HCT116 (cell line): Measurements from ENCODE around the gene P3H3. TPM values are rescaled to one million over a fixed set of nuclear protein-coding genes. Genes with fewer than 3 reads are reported as not detected.

ENCODE experiments used
- ATAC-seq: fragments of 200-7000 bp; cut with Tn5 transposase; 2 replicates; pipeline ENCODE4 v1.9.1; 2020; ENCODE audit warnings: mild to moderate bottlenecking, moderate library complexity
- BruUV-seq: library from RNA; stranded (reverse); fragments of 400-500 nt; replicated peaks from 2 replicates; lab custom pipeline; 2021; lab: Mats Ljungman, UMichigan
- CTCF ChIA-PET: fragments of 300-600 bp; sonication (Branson Sonifier 250); formaldehyde crosslinking; loops from one replicate; lab custom pipeline; 2021; ENCODE audit warnings: antibody characterized with exemption; lab: Charles Lee
- POLR2A ChIA-PET: fragments of 300-600, 350-600 bp; sonication (Branson Sonifier 250); formaldehyde crosslinking; loops from one replicate; lab custom pipeline; 2021; ENCODE audit warnings: antibody characterized with exemption; lab: Charles Lee
- RAD21 ChIA-PET, 2 experiments: fragments of 300-600 bp; sonication (Branson Sonifier 250); formaldehyde crosslinking; loops; one replicate each; lab custom pipeline; 2023; ENCODE audit warnings: low total read pairs in 2 of 2; ENCODE audit not compliant: uncharacterized antibody in 2 of 2, unreplicated experiment in 2 of 2, low non-redundant PET in 1 of 2; lab: Charles Lee
- DNase-seq: peaks from one replicate; pipeline ENCODE4 v3.0.0-alpha.2; 2010; ENCODE audit warnings: low read depth, low spot score
- H2AFZ ChIP-seq: fragments of 200-600 bp; shearing (Covaris generic), sonication (generic); 2 replicates; pipeline ENCODE4 v1.6.1; 2017; ENCODE audit warnings: low read depth, mixed run types, mixed read lengths, antibody characterized with exemption, low read length; ENCODE audit not compliant: poor library complexity, severe bottlenecking
- H3K27ac ChIP-seq: 2 replicates; pipeline ENCODE4 v1.5.1; 2012; ENCODE audit warnings: low read depth, low read length
- H3K27me3 ChIP-seq: fragments of 200-600 bp; sonication (generic); 2 replicates; pipeline ENCODE4 v1.6.1; 2016; ENCODE audit warnings: mixed run types, low read length, mixed read lengths; ENCODE audit not compliant: insufficient read depth
- H3K36me3 ChIP-seq, 2 experiments: fragments of 200-500 bp in 1 of 2; fragments of 200-600 bp in 1 of 2; sonication (Bioruptor generic) in 1 of 2; sonication (generic) in 1 of 2; 2 replicates each; pipeline versions ENCODE4 v1.5.1 to v1.6.1; 2014 to 2016; ENCODE audit warnings: low read length in 2 of 2, inconsistent platforms in 1 of 2, mixed read lengths in 1 of 2, mixed run types in 1 of 2; ENCODE audit not compliant: insufficient read depth in 2 of 2, control insufficient read depth in 1 of 2
- H3K4me1 ChIP-seq, 2 experiments: fragments of 200-600 bp in 1 of 2; sonication (generic) in 1 of 2; 2 replicates each; pipeline versions ENCODE4 v1.5.1 to v1.6.1; 2012 to 2017; ENCODE audit warnings: low read length in 2 of 2, inconsistent platforms in 1 of 2, mild to moderate bottlenecking in 1 of 2, mixed read lengths in 1 of 2, mixed run types in 1 of 2, moderate library complexity in 1 of 2; ENCODE audit not compliant: insufficient read depth in 2 of 2, control insufficient read depth in 1 of 2
- H3K4me2 ChIP-seq: fragments of 200-600 bp; sonication (generic); 2 replicates; pipeline ENCODE4 v1.6.1; 2017; ENCODE audit warnings: mixed run types, low read length, mixed read lengths
- H3K4me3 ChIP-seq, 2 experiments: fragments of 200-600 bp in 1 of 2; sonication (generic) in 1 of 2; replicated peaks in 1 of 2; 2 replicates each; pipeline ENCODE4 v1.5.1; 2011 to 2016; ENCODE audit warnings: low read length in 2 of 2, control low read depth in 1 of 2, low read depth in 1 of 2, mild to moderate bottlenecking in 1 of 2, mixed read lengths in 1 of 2, mixed run types in 1 of 2
- H3K79me2 ChIP-seq: fragments of 200-600 bp; sonication (generic); 2 replicates; pipeline ENCODE4 v1.6.1; 2017; ENCODE audit warnings: mild to moderate bottlenecking, mixed run types, low read length, moderate library complexity, mixed read lengths; ENCODE audit not compliant: insufficient read depth
- H3K9ac ChIP-seq: fragments of 200-600 bp; sonication (generic); 2 replicates; pipeline ENCODE4 v1.6.1; 2016; ENCODE audit warnings: low read length, mixed read lengths
- H3K9me2 ChIP-seq: fragments of 200-600 bp; sonication (generic), shearing (Covaris generic); 2 replicates; pipeline ENCODE4 v1.6.1; 2017; ENCODE audit warnings: mixed run types, mild to moderate bottlenecking, moderate library complexity; ENCODE audit not compliant: insufficient read depth
- H3K9me3 ChIP-seq, 2 experiments: fragments of 200-500 bp in 1 of 2; fragments of 200-600 bp in 1 of 2; sonication (Bioruptor generic) in 1 of 2; sonication (generic) in 1 of 2; 2 replicates each; pipeline ENCODE4 v1.6.1; 2014 to 2017; ENCODE audit warnings: low read length in 2 of 2, mixed read lengths in 2 of 2, inconsistent platforms in 1 of 2, low read depth in 1 of 2, mild to moderate bottlenecking in 1 of 2, mixed run types in 1 of 2, moderate library complexity in 1 of 2; ENCODE audit not compliant: control insufficient read depth in 1 of 2, insufficient read depth in 1 of 2
- H4K20me1 ChIP-seq: fragments of 200-600 bp; sonication (generic), shearing (Covaris generic); 2 replicates; pipeline ENCODE4 v1.6.1; 2017; ENCODE audit warnings: mixed run types, mild to moderate bottlenecking, moderate library complexity; ENCODE audit not compliant: insufficient read depth
- CBX3 ChIP-seq: IDR thresholded peaks from 2 replicates; pipeline ENCODE4 v1.6.1; 2012; ENCODE audit warnings: low read depth
- CEBPB ChIP-seq: IDR thresholded peaks from 2 replicates; pipeline ENCODE4 v1.6.1; 2012; ENCODE audit warnings: low read depth
- ELF1 ChIP-seq: IDR thresholded peaks from 2 replicates; pipeline ENCODE4 v1.6.1; 2012; ENCODE audit warnings: low read depth, borderline replicate concordance
- EZH2 ChIP-seq: fragments of 200-600 bp; sonication (generic); IDR thresholded peaks from 2 replicates; pipeline ENCODE4 v1.6.1; 2017; ENCODE audit warnings: antibody characterized with exemption, mixed run types
- EZH2phosphoT487 ChIP-seq: fragments of 200-600 bp; IDR thresholded peaks from 2 replicates; pipeline ENCODE4 v1.6.1; 2018; ENCODE audit warnings: antibody characterized with exemption, borderline replicate concordance
- JUND ChIP-seq: IDR thresholded peaks from 2 replicates; pipeline ENCODE4 v1.6.1; 2012
- MAX ChIP-seq: IDR thresholded peaks from 2 replicates; pipeline ENCODE4 v1.6.1; 2012
- POLR2A ChIP-seq: IDR thresholded peaks from 2 replicates; pipeline ENCODE4 v1.7.0; 2011; ENCODE audit warnings: borderline replicate concordance; ENCODE audit not compliant: insufficient read depth, insufficient read length; ENCODE audit errors: extremely low read depth
- RAD21 ChIP-seq: IDR thresholded peaks from 2 replicates; pipeline ENCODE4 v1.6.1; 2012; ENCODE audit warnings: low read depth, mild to moderate bottlenecking
- SP1 ChIP-seq: IDR thresholded peaks from 2 replicates; pipeline ENCODE4 v1.6.1; 2012; ENCODE audit warnings: low read depth
- TCF7L2 ChIP-seq: IDR thresholded peaks from 2 replicates; pipeline ENCODE4 v1.7.0; 2011; ENCODE audit warnings: borderline replicate concordance, inconsistent platforms; ENCODE audit not compliant: insufficient read depth, insufficient read length; ENCODE audit errors: extremely low read depth
- YY1 ChIP-seq: IDR thresholded peaks from 2 replicates; pipeline ENCODE4 v1.6.1; 2011; ENCODE audit warnings: low read length, low read depth, moderate library complexity, mild to moderate bottlenecking; ENCODE audit not compliant: insufficient replicate concordance; ENCODE audit errors: extremely low read depth
- ZFX ChIP-seq: fragments of 450-650 bp; IDR thresholded peaks from 2 replicates; pipeline ENCODE4 v1.6.1; 2017
- intact Hi-C: fragments of 100-400 bp; cut with micrococcal nuclease; formaldehyde crosslinking; loops from 2 replicates; pipeline ENCODE4 v1.10.0; 2022
- total RNA-seq: library from RNA; stranded (reverse); gene quantifications from one replicate; pipeline ENCODE4 v1.2.1, GENCODE V29; 2021; ENCODE audit not compliant: unreplicated experiment
- TF ChIP-seq, protein P1 (sequence below): IDR thresholded peaks from 2 replicates; pipeline ENCODE4 v1.6.1; 2012

The P3H3 gene
- total RNA-seq, 1 experiment from 2014 or later: 32.2 TPM

- no peaks in the 10 kb centered on the region for H4K20me1 ChIP-seq
- H3K9ac ChIP-seq: no peak overlapping the region
- TF ChIP-seq ZFX (no peak), MAX (no peak), EZH2phosphoT487 (no peak), CBX3 (no peak), RAD21 (no peak), ELF1 (no peak), YY1 (no peak), EZH2 (no peak), JUND (no peak), SP1 (no peak), POLR2A (no peak), TCF7L2 (no peak), CEBPB (no peak)
- TF ChIP-seq, protein P1, sequence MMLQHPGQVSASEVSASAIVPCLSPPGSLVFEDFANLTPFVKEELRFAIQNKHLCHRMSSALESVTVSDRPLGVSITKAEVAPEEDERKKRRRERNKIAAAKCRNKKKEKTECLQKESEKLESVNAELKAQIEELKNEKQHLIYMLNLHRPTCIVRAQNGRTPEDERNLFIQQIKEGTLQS: no peak
- no peaks in the 10 kb centered on the region for H3K36me3 ChIP-seq
- CTCF ChIA-PET: no interaction called here
- no peaks in the 10 kb centered on the region for H3K9me3 ChIP-seq
- H2AFZ ChIP-seq: no peak overlapping the region
- no peaks in the 10 kb centered on the region for H3K27me3 ChIP-seq
- no peaks in the 10 kb centered on the region for H3K9me2 ChIP-seq
- DNase-seq (no peak), ATAC-seq (no peak)
- RAD21 ChIA-PET: no interaction called here
- peaks cover 11 to 26% of the 10 kb centered on the region in 2 experiments; a peak in 3 of 4 replicates for H3K4me1 ChIP-seq
- intact Hi-C loops: no loop called here
- H3K4me2 ChIP-seq: no peak overlapping the region
- H3K79me2 ChIP-seq: no peaks in the 10 kb centered on the region
- POLR2A ChIA-PET: no interaction called here
- no peak overlapping the region for H3K4me3 ChIP-seq
- BruUV-seq: no TSS peak
- no peak overlapping the region for H3K27ac ChIP-seq
Measured at GRCh38 chr12:6782850-6783566, 45.2 kb upstream of the P3H3 start.
